Measurements from ENCODE around the gene CSF3.

DNA sequence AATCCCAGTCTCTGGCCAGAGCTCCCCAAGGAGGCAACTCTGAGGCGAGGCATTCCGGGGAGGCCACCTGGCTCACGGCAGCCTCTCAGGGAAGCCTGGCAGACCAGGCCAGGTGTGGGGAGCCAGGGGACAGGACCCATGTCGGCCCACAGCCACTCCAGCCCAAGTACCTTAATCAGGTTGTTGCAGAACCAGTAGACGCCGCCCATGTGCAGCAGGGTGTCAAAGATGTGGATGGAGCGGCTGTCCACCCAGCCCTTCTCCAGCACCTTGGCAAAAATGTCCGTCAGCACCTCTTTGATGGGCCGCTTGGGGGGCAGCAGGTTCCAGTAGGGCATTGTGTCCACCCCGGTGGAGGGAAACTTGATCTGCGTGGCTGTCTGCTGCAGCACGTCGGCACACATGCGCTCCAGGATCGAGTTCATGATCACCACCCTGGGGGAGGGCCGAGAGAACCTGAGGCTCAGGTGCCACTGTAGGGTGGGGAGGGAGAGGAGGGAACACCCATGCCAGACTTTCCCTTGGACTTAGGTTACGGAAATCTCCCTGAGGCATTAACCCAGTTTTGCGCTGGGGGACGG, 7.8 kb downstream of the CSF3 start:
- TF ChIP-seq, protein P1, sequence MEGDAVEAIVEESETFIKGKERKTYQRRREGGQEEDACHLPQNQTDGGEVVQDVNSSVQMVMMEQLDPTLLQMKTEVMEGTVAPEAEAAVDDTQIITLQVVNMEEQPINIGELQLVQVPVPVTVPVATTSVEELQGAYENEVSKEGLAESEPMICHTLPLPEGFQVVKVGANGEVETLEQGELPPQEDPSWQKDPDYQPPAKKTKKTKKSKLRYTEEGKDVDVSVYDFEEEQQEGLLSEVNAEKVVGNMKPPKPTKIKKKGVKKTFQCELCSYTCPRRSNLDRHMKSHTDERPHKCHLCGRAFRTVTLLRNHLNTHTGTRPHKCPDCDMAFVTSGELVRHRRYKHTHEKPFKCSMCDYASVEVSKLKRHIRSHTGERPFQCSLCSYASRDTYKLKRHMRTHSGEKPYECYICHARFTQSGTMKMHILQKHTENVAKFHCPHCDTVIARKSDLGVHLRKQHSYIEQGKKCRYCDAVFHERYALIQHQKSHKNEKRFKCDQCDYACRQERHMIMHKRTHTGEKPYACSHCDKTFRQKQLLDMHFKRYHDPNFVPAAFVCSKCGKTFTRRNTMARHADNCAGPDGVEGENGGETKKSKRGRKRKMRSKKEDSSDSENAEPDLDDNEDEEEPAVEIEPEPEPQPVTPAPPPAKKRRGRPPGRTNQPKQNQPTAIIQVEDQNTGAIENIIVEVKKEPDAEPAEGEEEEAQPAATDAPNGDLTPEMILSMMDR (IDR thresholded peaks at IDR 0.05; ENCODE audit: insufficient read depth, low read depth, low read length): no peak
- no peak for TF ChIP-seq EZH2 (IDR thresholded peaks at IDR 0.05; ENCODE audit: insufficient read depth, low read length)

Measured in astrocyte (in vitro differentiated cells and primary cell).